GM20431 (cell line): ENCODE data around the gene FMR1NB.

Experiments
- in situ Hi-C: fragments of 300-500 bp; cut with MseI, MboI; formaldehyde crosslinking; loops from one replicate; pipeline ENCODE4 v1.15.0; 2020; ENCODE audit warnings: low sequenced_read_pairs; ENCODE audit not compliant: unreplicated experiment

FMR1NB gene

DNA sequence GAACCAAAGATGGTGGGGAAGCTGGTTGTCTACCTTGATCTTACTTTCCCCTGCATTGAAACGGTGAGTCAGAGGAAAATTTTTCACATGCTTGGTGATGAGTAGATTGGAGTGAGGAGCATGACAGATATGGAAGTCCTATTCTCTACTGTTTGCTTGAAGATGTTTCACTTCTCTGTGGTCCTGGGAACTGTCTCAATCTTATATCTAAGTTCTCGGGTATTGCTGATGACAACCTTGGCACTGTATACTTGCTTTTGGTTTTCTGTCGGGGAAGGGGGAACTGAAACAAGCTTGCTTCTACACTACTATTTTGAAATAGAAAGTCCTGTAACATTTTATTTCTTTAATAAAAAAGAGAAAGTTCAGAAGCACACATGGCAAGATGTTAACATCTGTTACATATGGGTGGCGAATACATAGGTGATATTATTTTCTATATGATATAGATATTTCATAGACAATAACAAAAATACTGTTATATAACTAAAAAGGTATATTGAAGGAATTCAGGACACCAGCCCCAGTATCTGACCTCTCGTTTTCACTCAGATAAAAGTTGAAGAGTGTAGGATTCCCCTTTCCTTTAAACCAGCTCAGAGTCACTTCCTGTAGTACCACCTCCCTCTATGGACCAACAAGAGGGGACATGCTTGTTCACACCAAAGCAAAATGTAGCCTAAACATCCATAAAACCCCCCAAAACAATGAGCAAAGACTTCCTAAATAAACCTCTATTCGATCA lies 88.8 kb downstream of the FMR1NB start:
- in situ Hi-C loops, result no loop called here

DNA sequence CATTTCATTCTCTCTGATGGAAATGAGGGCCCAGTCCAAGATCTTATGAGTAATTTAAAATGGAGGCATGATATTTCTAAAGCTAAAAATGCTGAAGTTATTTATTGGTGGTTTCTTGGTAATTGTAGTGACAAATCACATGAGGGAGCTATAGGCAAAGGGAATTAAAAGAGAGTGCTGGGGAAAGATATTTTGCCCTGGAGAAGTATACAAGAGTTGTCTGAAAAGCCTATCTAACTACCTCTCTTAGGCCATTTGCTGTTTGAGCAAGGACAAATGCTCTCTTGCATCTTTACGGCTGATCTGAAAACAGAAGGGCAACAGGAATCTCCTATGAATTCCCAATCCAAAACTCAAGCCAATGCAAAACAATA lies 89.4 kb downstream of the FMR1NB start:
- in situ Hi-C loops, result no loop called here
